Gastrocnemius medialis (tissue), 4 donors: ENCODE measurements around the gene ESPN. TPM values are rescaled to one million over a fixed set of nuclear protein-coding genes. Genes with fewer than 3 reads are reported as not detected.
A peak's percentile ranks its signal among the peaks of the same experiment; 100 is the strongest.

Source experiments
- ATAC-seq, 2 donors: fragments of 150-250 bp; one replicate each; pipeline ENCODE4 v1.9.1; 2016
- DNase-seq, 2 donors: peaks; one replicate each; pipeline ENCODE4 v3.0.0-alpha.2; 2019
- H3K27ac ChIP-seq, 4 donors: fragments of 200-600 bp; sonication (generic); 1 replicate in 1 of 4; 2 replicates in 3 of 4; pipeline ENCODE4 v1.5.1; 2016 to 2018; ENCODE audit warnings: mild to moderate bottlenecking in 2 of 4, moderate library complexity in 1 of 4
- H3K27me3 ChIP-seq, 3 donors: fragments of 200-600 bp; sonication (generic) in 2 of 3; 1 replicate in 1 of 3; 2 replicates in 2 of 3; pipeline versions ENCODE4 v1.5.1 to v1.6.0; 2016 to 2019; ENCODE audit warnings: mild to moderate bottlenecking in 1 of 3, moderate library complexity in 1 of 3
- H3K36me3 ChIP-seq, 2 donors: fragments of 200-600 bp; sonication (generic) in 1 of 2; one replicate each; pipeline ENCODE4 v1.5.1; 2017 to 2018
- H3K4me1 ChIP-seq, 2 donors: fragments of 200-600 bp; sonication (generic) in 1 of 2; one replicate each; pipeline ENCODE4 v1.5.1; 2016 to 2017; ENCODE audit warnings: mild to moderate bottlenecking in 2 of 2
- H3K4me3 ChIP-seq, 4 donors: fragments of 200-600 bp; sonication (generic) in 3 of 4; 1 replicate in 1 of 4; 2 replicates in 3 of 4; pipeline ENCODE4 v1.5.1; 2016 to 2019; ENCODE audit warnings: mild to moderate bottlenecking in 2 of 4
- H3K9me3 ChIP-seq, 3 donors: fragments of 200-600 bp; sonication (generic) in 2 of 3; 1 replicate in 1 of 3; 2 replicates in 2 of 3; pipeline ENCODE4 v1.5.1; 2016 to 2019
- POLR2A ChIP-seq, 2 donors: fragments of 450-650 bp; IDR thresholded peaks; one replicate each; pipeline ENCODE4 v1.6.1; 2017; ENCODE audit warnings: antibody characterized with exemption in 2 of 2, mild to moderate bottlenecking in 2 of 2, moderate library complexity in 2 of 2
- in situ Hi-C, 4 donors: fragments of 200-750 bp; cut with MboI; loops; one replicate each; pipeline versions ENCODE4 v1.15.0 to v1.8.0; 2017; ENCODE audit warnings: low sequenced_read_pairs in 4 of 4
- intact Hi-C: fragments of 100-400 bp; cut with DNase I; formaldehyde crosslinking; loops from one replicate; pipeline ENCODE4 v1.15.1; 2023; ENCODE audit warnings: low total_unique reads
- total RNA-seq, 4 donors: library from RNA; depleted of rRNA; stranded (reverse); fragments of >200 nt; gene quantifications; one replicate each; pipeline versions ENCODE4 v1.1.0 to v1.2.3, GENCODE V29; 2016
- TF ChIP-seq, protein P1 (sequence below), 5 experiments: fragments of 450-650 bp in 3 of 5; fragments of 200-600 bp in 2 of 5; sonication (generic) in 2 of 5; IDR thresholded peaks in 4 of 5; conservative IDR thresholded peaks in 1 of 5; 1 replicate in 4 of 5; 2 replicates in 1 of 5; pipeline ENCODE4 v1.5.1; 2016 to 2019; ENCODE audit warnings: antibody characterized with exemption in 5 of 5, mild to moderate bottlenecking in 3 of 5, moderate library complexity in 3 of 5

The ESPN gene
- total RNA-seq, 4 donors from 2014 or later, result 0.41 TPM; not detected in 3

DNA sequence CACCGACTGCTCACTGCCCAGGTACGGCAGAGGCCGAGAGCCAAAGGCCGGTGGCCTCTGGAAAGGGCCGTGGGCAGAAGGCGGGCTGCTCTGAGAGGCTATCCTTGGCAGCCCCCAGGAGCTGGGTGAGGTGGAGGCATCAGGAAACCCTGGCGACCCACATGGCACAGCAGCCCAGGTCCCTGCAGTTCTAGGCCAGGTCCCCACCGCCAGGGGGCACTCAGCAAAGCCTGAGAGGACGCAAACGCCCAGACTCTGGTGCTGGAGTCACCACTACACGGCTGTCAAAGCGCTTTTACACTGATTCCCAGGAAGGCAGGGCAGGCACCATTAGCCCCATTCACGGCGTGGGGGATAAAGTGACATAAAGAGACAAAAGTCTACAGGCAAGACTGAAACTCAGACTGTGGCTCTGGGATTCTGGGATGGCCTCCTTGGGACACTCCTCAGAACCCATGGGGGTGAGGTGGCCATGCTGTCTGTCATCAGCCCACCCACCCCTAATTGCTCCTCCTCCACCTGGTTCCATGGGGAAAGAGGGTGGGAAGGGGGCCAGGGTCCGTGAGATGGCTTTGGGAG is 61.9 kb downstream of the ESPN start:
- intact Hi-C loops (loop anchor here (1.0 kb wide), 1 partner anchor 160 kb away; no protein-coding TSS in a partner anchor), in situ Hi-C loops (loop anchor here (10.0 to 25.0 kb wide), 2 partner anchors 151 to 158 kb away; no protein-coding TSS in a partner anchor)
- peaks cover 16 to 20% (median 18%) of the 10 kb centered on the region in 3 donors for H3K27me3 ChIP-seq
- H3K36me3 ChIP-seq, result no peaks in the 10 kb centered on the region
- peak overlapping the region in 2 of 4 donors; percentile 43 to 50 for H3K4me3 ChIP-seq
- peak; percentile 55 to 78 for ATAC-seq
- peak overlapping the region in 1 of 4 donors; percentile 63 for H3K27ac ChIP-seq
- no peak for TF ChIP-seq POLR2A (IDR thresholded peaks at IDR 0.05)
- TF ChIP-seq, protein P1, sequence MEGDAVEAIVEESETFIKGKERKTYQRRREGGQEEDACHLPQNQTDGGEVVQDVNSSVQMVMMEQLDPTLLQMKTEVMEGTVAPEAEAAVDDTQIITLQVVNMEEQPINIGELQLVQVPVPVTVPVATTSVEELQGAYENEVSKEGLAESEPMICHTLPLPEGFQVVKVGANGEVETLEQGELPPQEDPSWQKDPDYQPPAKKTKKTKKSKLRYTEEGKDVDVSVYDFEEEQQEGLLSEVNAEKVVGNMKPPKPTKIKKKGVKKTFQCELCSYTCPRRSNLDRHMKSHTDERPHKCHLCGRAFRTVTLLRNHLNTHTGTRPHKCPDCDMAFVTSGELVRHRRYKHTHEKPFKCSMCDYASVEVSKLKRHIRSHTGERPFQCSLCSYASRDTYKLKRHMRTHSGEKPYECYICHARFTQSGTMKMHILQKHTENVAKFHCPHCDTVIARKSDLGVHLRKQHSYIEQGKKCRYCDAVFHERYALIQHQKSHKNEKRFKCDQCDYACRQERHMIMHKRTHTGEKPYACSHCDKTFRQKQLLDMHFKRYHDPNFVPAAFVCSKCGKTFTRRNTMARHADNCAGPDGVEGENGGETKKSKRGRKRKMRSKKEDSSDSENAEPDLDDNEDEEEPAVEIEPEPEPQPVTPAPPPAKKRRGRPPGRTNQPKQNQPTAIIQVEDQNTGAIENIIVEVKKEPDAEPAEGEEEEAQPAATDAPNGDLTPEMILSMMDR (IDR thresholded peaks at IDR 0.05 in 4 of 5, conservative IDR thresholded peaks at IDR 0.05 in 1 of 5), result peak; percentile 69 to 89 (median 81)
- H3K4me1 ChIP-seq, result peaks cover 7 to 12% of the 10 kb centered on the region in 2 donors
- no peaks in the 10 kb centered on the region for H3K9me3 ChIP-seq
- DNase-seq, result peak; percentile 37 to 63

DNA sequence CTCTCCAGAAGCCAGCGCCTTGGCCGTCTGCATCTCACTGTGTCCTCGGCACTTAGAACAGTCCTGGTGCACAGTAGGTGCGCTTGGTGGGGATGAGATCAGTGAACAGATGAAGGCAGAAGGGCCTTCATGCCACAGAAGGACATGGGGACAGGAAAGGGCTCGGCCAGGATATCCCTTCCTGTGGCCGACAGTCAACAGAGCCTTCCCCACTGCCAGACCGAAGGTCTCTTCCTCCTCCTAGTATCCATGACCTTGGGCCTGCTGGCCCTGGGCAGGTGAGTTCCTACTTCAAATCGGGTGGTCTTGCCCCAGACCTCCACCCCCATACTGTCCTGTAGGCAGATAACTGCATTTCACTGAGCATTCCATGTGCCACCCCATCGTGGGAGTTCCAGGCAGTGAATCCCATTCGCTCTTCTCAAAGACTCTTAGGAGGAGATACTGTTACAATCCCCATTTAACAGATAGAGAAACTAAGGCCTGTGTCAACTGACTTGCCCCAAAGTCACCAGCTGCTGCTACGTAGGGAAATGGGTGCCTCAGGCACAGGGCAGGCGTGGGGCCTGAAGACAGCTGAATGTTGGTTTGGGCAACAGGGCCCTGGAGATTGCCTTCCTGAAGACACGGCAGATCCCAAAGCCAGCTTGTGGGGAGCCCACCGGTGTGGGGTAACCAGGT is 63.4 kb downstream of the ESPN start:
- ATAC-seq, result no peak
- no peak for TF ChIP-seq POLR2A (IDR thresholded peaks at IDR 0.05)
- TF ChIP-seq, protein P1 (IDR thresholded peaks at IDR 0.05 in 4 of 5, conservative IDR thresholded peaks at IDR 0.05 in 1 of 5), result no peak
- peaks cover 16 to 20% (median 18%) of the 10 kb centered on the region in 3 donors for H3K27me3 ChIP-seq
- H3K9me3 ChIP-seq, result no peaks in the 10 kb centered on the region
- no peaks in the 10 kb centered on the region for H3K36me3 ChIP-seq
- no peak overlapping the region for H3K4me3 ChIP-seq
- no peak for DNase-seq
- H3K4me1 ChIP-seq, result peaks cover 7 to 12% of the 10 kb centered on the region in 2 donors
- intact Hi-C loops (loop anchor here (2.0 kb wide), 1 partner anchor 33 kb away; no protein-coding TSS in a partner anchor), in situ Hi-C loops (loop anchor here (10.0 to 25.0 kb wide), 2 partner anchors 149 to 157 kb away; no protein-coding TSS in a partner anchor)
- no peak overlapping the region for H3K27ac ChIP-seq

DNA sequence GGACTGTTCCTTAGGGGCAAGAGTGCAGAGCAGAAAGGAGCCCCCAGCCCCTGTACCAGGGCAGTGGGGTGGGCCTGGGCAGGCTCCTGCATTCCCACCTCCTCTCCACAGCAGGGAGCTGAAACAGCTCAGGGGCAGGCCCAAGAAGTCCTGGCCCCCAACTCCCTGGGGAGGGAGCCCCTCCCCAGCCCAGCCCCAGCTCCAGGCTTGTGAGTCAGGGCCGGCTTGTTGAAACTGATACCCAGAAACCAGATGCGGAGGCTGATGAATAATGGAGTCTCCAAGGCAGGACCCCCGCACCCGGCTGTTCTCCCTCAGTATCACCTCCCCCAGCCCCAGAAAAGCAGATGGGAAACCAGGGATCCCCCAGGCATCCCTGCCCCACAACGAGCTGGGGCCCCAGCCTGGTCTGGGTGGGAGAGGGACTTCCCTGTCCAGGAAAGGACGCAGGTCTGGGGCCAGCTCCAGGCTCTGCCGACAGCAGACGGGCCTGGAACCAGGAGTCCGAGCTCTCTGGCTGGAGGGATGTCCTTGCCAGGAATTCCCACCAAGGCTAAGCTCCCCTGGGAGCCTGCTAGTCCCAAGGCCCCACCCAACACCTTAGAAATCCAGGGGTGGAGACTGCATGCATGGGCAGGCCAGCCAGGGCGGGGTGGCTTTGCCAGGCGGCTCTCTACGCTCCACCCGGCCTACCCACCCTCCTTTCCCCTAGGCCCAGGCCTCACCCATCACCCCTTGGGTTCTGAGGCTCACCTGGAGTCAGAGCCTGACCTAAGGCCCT is 64.2 kb downstream of the ESPN start:
- Histone ChIP-seq H3K4me3 (no peak overlapping the region), H3K27ac (no peak overlapping the region), H3K36me3 (no peaks in the 10 kb centered on the region), H3K9me3 (no peaks in the 10 kb centered on the region), H3K27me3 (peaks cover 16 to 20% (median 18%) of the 10 kb centered on the region in 3 donors), H3K4me1 (peaks cover 7 to 12% of the 10 kb centered on the region in 2 donors)
- ATAC-seq (no peak), DNase-seq (no peak)
- in situ Hi-C loops, result loop anchor here (10.0 to 25.0 kb wide), 2 partner anchors 149 to 156 kb away; no protein-coding TSS in a partner anchor
- no peak for TF ChIP-seq POLR2A (IDR thresholded peaks at IDR 0.05)
- TF ChIP-seq, protein P1 (IDR thresholded peaks at IDR 0.05 in 4 of 5, conservative IDR thresholded peaks at IDR 0.05 in 1 of 5), result no peak
- intact Hi-C loops, result loop anchor here (2.0 kb wide), 1 partner anchor 32 kb away; no protein-coding TSS in a partner anchor

DNA sequence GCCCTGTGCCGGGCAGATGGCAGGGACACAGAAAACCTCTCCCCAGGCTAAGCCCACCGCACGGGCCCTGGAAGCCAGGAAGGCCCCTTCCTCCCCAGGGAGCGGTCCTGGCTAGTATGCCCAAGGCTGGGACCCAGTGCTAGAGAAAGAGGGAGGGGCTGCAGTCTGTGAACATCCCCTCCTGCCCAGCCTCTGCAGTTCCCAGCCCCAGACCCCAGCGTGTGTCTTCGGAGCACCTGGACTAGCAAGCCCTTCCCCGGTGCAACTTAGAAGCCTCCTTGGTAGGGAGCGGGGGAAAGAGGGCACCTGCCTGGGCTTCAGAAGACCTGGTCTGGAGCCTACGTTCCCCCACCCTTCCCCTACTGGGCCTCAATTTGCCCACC is 64.8 kb downstream of the ESPN start:
- intact Hi-C loops (loop anchor here (2.0 kb wide), 1 partner anchor 31 kb away; no protein-coding TSS in a partner anchor), in situ Hi-C loops (loop anchor here (10.0 to 25.0 kb wide), 2 partner anchors 148 to 155 kb away; no protein-coding TSS in a partner anchor)
- Histone ChIP-seq H3K27ac (no peak overlapping the region), H3K36me3 (no peaks in the 10 kb centered on the region), H3K4me3 (no peak overlapping the region), H3K9me3 (no peaks in the 10 kb centered on the region), H3K4me1 (peaks cover 7 to 12% of the 10 kb centered on the region in 2 donors), H3K27me3 (peaks cover 16 to 20% (median 18%) of the 10 kb centered on the region in 3 donors)
- no peak for TF ChIP-seq POLR2A (IDR thresholded peaks at IDR 0.05)
- TF ChIP-seq, protein P1 (IDR thresholded peaks at IDR 0.05 in 4 of 5, conservative IDR thresholded peaks at IDR 0.05 in 1 of 5), result no peak
- DNase-seq, result no peak
- no peak for ATAC-seq
